HepG2 (cell line): ENCODE results near the gene RCCD1. TPM values are rescaled to one million over a fixed set of nuclear protein-coding genes. Genes with fewer than 3 reads are reported as not detected.

Source experiments
- CC2D1A ChIP-seq: sonication (generic); formaldehyde crosslinking; IDR thresholded peaks from 2 replicates; pipeline ENCODE4 v1.8.1; 2023; ENCODE audit warnings: mild to moderate bottlenecking, missing genetic modification reagents
- GABPB1 ChIP-seq: IDR thresholded peaks from 2 replicates; pipeline ENCODE4 v1.6.1; 2016; ENCODE audit warnings: mild to moderate bottlenecking, missing genetic modification reagents, moderate library complexity, missing compliant biosample characterization
- MTF1 ChIP-seq: sonication (generic); formaldehyde crosslinking; IDR thresholded peaks from 2 replicates; pipeline ENCODE4 v1.5.0; 2020; ENCODE audit warnings: missing genetic modification reagents
- NFRKB ChIP-seq: fragments of 450-650 bp; IDR thresholded peaks from 2 replicates; pipeline ENCODE4 v1.6.1; 2017
- REPIN1 ChIP-seq: sonication (generic); formaldehyde crosslinking; IDR thresholded peaks from 2 replicates; pipeline ENCODE4 v1.8.0; 2022; ENCODE audit warnings: missing genetic modification reagents, low read depth, mild to moderate bottlenecking, borderline replicate concordance
- SALL1 ChIP-seq: sonication (generic); formaldehyde crosslinking; IDR thresholded peaks from 2 replicates; pipeline ENCODE4 v1.8.0; 2022; ENCODE audit warnings: mild to moderate bottlenecking, missing genetic modification reagents
- TEAD2 ChIP-seq: sonication (generic); formaldehyde crosslinking; IDR thresholded peaks from 2 replicates; pipeline ENCODE4 v1.9.0; 2021; ENCODE audit warnings: missing genetic modification reagents
- ZEB1 ChIP-seq: IDR thresholded peaks from 2 replicates; pipeline ENCODE4 v1.6.1; 2012; ENCODE audit warnings: mild to moderate bottlenecking, low read depth, inconsistent platforms; ENCODE audit not compliant: insufficient replicate concordance
- ZNF24 ChIP-seq: fragments of 450-650 bp; IDR thresholded peaks from 2 replicates; pipeline ENCODE4 v1.6.1; 2017; ENCODE audit warnings: antibody characterized with exemption, mild to moderate bottlenecking
- ZNF562 ChIP-seq: sonication (generic); formaldehyde crosslinking; IDR thresholded peaks from 2 replicates; pipeline ENCODE4 v1.8.0; 2022; ENCODE audit warnings: missing genetic modification reagents, borderline replicate concordance
- ZNF589 ChIP-seq: sonication (generic); formaldehyde crosslinking; conservative IDR thresholded peaks from 2 replicates; pipeline ENCODE4 v1.8.0; 2022; ENCODE audit warnings: mild to moderate bottlenecking, moderate library complexity, missing genetic modification reagents
- ZNF792 ChIP-seq: IDR thresholded peaks from 2 replicates; pipeline ENCODE4 v1.6.1; 2016
- ZSCAN30 ChIP-seq: sonication (generic); formaldehyde crosslinking; IDR thresholded peaks from 2 replicates; pipeline ENCODE4 v1.5.0; 2020; ENCODE audit warnings: mild to moderate bottlenecking, missing genetic modification reagents
- polyA plus RNA-seq, 8 experiments: library from polyadenylated mRNA; depleted of rRNA in 3 of 8; stranded (reverse) in 7 of 8; unstranded in 1 of 8; fragments of >200 nt; fragmentation: Illumina TruSeq in 4 of 8; extraction: Trizol in 4 of 8; gene quantifications; 2 replicates each; pipeline versions ENCODE4 v1.2.1 to v1.2.3, GENCODE V29; 2011 to 2016; ENCODE audit warnings: low read depth in 4 of 8, missing spikeins in 1 of 8, mixed read lengths in 1 of 8; ENCODE audit not compliant: insufficient read depth in 1 of 8
- total RNA-seq, 5 experiments: library from RNA; depleted of rRNA; stranded (reverse); fragments of >200 nt; fragmentation: Illumina TruSeq; extraction: Trizol; gene quantifications; 2 replicates each; pipeline ENCODE4 v1.2.3, GENCODE V29; 2016; ENCODE audit warnings: low read depth in 1 of 5
- TF ChIP-seq, protein P1 (sequence below): sonication (generic); formaldehyde crosslinking; IDR thresholded peaks from 2 replicates; pipeline ENCODE4 v1.4.0; 2020; ENCODE audit warnings: missing genetic modification reagents
- TF ChIP-seq, protein P2 (sequence below): sonication (generic); formaldehyde crosslinking; IDR thresholded peaks from 2 replicates; pipeline ENCODE4 v1.4.0; 2020; ENCODE audit warnings: missing genetic modification reagents
- TF ChIP-seq, protein P3 (sequence below): sonication (generic); formaldehyde crosslinking; conservative IDR thresholded peaks from 2 replicates; pipeline ENCODE4 v1.8.1; 2023; ENCODE audit warnings: missing genetic modification reagents
- TF ChIP-seq, protein P4 (sequence below): sonication (generic); formaldehyde crosslinking; IDR thresholded peaks from 2 replicates; pipeline ENCODE4 v1.8.0; 2023; ENCODE audit warnings: mild to moderate bottlenecking, missing genetic modification reagents
- TF ChIP-seq, protein P5 (sequence below): sonication (generic); formaldehyde crosslinking; IDR thresholded peaks from 2 replicates; pipeline ENCODE4 v1.4.0; 2020; ENCODE audit warnings: missing genetic modification reagents
- TF ChIP-seq, protein P6 (sequence below): IDR thresholded peaks from 2 replicates; pipeline ENCODE4 v1.6.1; 2018; ENCODE audit warnings: missing genetic modification reagents, mild to moderate bottlenecking, missing compliant biosample characterization

The RCCD1 gene
- total and polyA plus RNA-seq, 2 of the 13 experiments (the other 11 are each of a cell fraction or from before 2014, with no cell fraction given), result 14.1 to 15.1 TPM

DNA sequence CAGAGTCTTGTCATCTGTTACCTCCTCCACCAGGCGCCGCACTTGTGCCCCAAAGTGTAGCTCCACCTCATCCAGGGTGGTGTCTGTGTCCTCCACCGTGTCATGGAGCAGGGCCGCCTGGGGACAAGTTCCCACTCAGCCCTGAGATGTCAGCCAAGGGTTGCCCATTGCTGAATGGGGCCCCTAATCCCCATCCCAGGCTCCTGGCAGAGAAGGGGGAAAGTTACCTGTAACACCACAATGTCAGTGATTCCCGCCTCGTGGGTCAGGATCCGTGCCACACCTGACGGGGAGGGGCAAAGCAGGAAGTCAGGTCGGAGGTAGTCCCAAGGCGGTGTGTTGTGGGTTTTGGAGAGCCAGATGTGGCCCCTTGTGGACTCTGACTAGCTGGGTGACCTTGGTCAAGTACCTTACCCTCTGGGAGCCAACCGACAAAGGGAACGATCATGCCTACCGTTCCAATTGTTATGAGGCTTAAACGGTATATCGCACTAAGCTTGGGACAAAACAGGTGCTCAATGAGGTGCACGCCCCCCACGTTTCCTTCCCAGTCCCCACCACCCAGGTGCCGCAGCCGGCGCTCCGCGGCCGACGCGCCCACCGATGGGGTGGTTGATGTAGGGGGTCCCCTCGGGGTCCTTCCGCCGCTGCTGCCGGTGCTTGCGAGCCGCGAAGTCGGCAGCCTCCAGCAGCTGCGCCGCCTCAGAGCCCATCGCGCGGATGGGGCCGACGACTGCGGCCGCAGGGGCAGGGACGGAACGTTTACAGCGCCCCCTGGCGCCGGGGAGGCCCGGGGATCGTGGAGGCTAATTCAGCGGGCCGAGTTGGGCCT lies 22.6 kb upstream of the RCCD1 start, which contains the start of gene HDDC3 (continued):
- TF ChIP-seq TEAD2 (CRISPR knock-in tag) (no peak), ZNF792 (CRISPR knock-in tag) (peak; percentile 94), ZSCAN30 (no peak), ZEB1 (peak; percentile 97), SALL1 (CRISPR knock-in tag) (peak; percentile 53; the same call in 1 of the 2 replicates), GABPB1 (CRISPR knock-in tag) (peak; percentile 89), REPIN1 (peak; percentile 52), NFRKB (no peak), ZNF562 (CRISPR knock-in tag) (no peak), ZNF24 (no peak), MTF1 (CRISPR knock-in tag) (no peak), CC2D1A (CRISPR knock-in tag) (no peak), ZNF589 (peak; percentile 35; the same call in 1 of the 2 replicates)
- TF ChIP-seq, protein P1, sequence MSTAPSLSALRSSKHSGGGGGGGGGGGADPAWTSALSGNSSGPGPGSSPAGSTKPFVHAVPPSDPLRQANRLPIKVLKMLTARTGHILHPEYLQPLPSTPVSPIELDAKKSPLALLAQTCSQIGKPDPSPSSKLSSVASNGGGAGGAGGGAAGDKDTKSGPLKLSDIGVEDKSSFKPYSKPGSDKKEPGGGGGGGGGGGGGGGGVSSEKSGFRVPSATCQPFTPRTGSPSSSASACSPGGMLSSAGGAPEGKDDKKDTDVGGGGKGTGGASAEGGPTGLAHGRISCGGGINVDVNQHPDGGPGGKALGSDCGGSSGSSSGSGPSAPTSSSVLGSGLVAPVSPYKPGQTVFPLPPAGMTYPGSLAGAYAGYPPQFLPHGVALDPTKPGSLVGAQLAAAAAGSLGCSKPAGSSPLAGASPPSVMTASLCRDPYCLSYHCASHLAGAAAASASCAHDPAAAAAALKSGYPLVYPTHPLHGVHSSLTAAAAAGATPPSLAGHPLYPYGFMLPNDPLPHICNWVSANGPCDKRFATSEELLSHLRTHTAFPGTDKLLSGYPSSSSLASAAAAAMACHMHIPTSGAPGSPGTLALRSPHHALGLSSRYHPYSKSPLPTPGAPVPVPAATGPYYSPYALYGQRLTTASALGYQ (CRISPR knock-in tag), result peak; percentile 79
- TF ChIP-seq, protein P2, sequence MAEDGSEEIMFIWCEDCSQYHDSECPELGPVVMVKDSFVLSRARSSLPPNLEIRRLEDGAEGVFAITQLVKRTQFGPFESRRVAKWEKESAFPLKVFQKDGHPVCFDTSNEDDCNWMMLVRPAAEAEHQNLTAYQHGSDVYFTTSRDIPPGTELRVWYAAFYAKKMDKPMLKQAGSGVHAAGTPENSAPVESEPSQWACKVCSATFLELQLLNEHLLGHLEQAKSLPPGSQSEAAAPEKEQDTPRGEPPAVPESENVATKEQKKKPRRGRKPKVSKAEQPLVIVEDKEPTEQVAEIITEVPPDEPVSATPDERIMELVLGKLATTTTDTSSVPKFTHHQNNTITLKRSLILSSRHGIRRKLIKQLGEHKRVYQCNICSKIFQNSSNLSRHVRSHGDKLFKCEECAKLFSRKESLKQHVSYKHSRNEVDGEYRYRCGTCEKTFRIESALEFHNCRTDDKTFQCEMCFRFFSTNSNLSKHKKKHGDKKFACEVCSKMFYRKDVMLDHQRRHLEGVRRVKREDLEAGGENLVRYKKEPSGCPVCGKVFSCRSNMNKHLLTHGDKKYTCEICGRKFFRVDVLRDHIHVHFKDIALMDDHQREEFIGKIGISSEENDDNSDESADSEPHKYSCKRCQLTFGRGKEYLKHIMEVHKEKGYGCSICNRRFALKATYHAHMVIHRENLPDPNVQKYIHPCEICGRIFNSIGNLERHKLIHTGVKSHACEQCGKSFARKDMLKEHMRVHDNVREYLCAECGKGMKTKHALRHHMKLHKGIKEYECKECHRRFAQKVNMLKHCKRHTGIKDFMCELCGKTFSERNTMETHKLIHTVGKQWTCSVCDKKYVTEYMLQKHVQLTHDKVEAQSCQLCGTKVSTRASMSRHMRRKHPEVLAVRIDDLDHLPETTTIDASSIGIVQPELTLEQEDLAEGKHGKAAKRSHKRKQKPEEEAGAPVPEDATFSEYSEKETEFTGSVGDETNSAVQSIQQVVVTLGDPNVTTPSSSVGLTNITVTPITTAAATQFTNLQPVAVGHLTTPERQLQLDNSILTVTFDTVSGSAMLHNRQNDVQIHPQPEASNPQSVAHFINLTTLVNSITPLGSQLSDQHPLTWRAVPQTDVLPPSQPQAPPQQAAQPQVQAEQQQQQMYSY (CRISPR knock-in tag), result no peak
- TF ChIP-seq, protein P3, sequence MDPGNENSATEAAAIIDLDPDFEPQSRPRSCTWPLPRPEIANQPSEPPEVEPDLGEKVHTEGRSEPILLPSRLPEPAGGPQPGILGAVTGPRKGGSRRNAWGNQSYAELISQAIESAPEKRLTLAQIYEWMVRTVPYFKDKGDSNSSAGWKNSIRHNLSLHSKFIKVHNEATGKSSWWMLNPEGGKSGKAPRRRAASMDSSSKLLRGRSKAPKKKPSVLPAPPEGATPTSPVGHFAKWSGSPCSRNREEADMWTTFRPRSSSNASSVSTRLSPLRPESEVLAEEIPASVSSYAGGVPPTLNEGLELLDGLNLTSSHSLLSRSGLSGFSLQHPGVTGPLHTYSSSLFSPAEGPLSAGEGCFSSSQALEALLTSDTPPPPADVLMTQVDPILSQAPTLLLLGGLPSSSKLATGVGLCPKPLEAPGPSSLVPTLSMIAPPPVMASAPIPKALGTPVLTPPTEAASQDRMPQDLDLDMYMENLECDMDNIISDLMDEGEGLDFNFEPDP (CRISPR knock-in tag), result peak; percentile 90; the same call in 1 of the 2 replicates
- TF ChIP-seq, protein P4, sequence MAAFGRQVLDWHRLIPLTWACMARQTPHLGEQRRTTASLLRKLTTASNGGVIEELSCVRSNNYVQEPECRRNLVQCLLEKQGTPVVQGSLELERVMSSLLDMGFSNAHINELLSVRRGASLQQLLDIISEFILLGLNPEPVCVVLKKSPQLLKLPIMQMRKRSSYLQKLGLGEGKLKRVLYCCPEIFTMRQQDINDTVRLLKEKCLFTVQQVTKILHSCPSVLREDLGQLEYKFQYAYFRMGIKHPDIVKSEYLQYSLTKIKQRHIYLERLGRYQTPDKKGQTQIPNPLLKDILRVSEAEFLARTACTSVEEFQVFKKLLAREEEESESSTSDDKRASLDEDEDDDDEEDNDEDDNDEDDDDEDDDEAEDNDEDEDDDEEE (CRISPR knock-in tag), result no peak
- TF ChIP-seq, protein P5, sequence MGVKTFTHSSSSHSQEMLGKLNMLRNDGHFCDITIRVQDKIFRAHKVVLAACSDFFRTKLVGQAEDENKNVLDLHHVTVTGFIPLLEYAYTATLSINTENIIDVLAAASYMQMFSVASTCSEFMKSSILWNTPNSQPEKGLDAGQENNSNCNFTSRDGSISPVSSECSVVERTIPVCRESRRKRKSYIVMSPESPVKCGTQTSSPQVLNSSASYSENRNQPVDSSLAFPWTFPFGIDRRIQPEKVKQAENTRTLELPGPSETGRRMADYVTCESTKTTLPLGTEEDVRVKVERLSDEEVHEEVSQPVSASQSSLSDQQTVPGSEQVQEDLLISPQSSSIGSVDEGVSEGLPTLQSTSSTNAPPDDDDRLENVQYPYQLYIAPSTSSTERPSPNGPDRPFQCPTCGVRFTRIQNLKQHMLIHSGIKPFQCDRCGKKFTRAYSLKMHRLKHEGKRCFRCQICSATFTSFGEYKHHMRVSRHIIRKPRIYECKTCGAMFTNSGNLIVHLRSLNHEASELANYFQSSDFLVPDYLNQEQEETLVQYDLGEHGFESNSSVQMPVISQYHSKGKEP (CRISPR knock-in tag), result peak; percentile 51; the same call in 1 of the 2 replicates
- TF ChIP-seq, protein P6, sequence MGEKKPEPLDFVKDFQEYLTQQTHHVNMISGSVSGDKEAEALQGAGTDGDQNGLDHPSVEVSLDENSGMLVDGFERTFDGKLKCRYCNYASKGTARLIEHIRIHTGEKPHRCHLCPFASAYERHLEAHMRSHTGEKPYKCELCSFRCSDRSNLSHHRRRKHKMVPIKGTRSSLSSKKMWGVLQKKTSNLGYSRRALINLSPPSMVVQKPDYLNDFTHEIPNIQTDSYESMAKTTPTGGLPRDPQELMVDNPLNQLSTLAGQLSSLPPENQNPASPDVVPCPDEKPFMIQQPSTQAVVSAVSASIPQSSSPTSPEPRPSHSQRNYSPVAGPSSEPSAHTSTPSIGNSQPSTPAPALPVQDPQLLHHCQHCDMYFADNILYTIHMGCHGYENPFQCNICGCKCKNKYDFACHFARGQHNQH (CRISPR knock-in tag), result peak; percentile 31; the same call in 1 of the 2 replicates
